Natural killer cell (primary cell): ENCODE results near the gene KCND2. TPM values are rescaled to one million over a fixed set of nuclear protein-coding genes. Genes with fewer than 3 reads are reported as not detected.

ENCODE experiments used
- ATAC-seq, 3 donors: fragments of 150-1000 bp in 2 of 3; fragments of 200-7000 bp in 1 of 3; cut with Tn5 transposase; 1 replicate in 1 of 3; 2 replicates in 2 of 3; pipeline ENCODE4 v1.10.0; 2021; ENCODE audit warnings: mild to moderate bottlenecking in 2 of 3, moderate library complexity in 2 of 3
- DNase-seq, 2 donors: peaks; one replicate each; pipeline versions ENCODE4 v3.0.0 to v3.0.0-alpha.2; 2013 to 2021; ENCODE audit warnings: mixed read lengths in 1 of 2
- H3K27ac ChIP-seq: one replicate; pipeline ENCODE4 v1.5.1; 2013; ENCODE audit warnings: mild to moderate bottlenecking, low read length
- H3K27me3 ChIP-seq: one replicate; pipeline ENCODE4 v1.6.1; 2013; ENCODE audit warnings: low read length; ENCODE audit not compliant: control insufficient read depth, insufficient read depth
- H3K36me3 ChIP-seq: one replicate; pipeline ENCODE4 v1.6.1; 2013; ENCODE audit warnings: low read length; ENCODE audit not compliant: control insufficient read depth, insufficient read depth
- H3K4me1 ChIP-seq: one replicate; pipeline ENCODE4 v1.6.1; 2013; ENCODE audit warnings: low read length; ENCODE audit not compliant: control insufficient read depth, insufficient read depth
- H3K4me3 ChIP-seq: one replicate; pipeline ENCODE4 v1.5.1; 2013; ENCODE audit warnings: low read length
- H3K9me3 ChIP-seq: one replicate; pipeline ENCODE4 v1.6.1; 2013; ENCODE audit warnings: low read length; ENCODE audit not compliant: control insufficient read depth, insufficient read depth
- H3K27ac Mint-ChIP-seq, 2 donors: one replicate each; pipeline ENCODE4 v1.8.0; 2022; ENCODE audit warnings: mild to moderate bottlenecking in 2 of 2, mixed read lengths in 2 of 2, moderate library complexity in 1 of 2
- H3K27me3 Mint-ChIP-seq, 2 donors: one replicate each; pipeline ENCODE4 v1.8.0; 2022; ENCODE audit warnings: low read depth in 2 of 2, mixed read lengths in 2 of 2
- H3K36me3 Mint-ChIP-seq: one replicate; pipeline ENCODE4 v1.8.0; 2022; ENCODE audit warnings: mixed read lengths
- H3K4me1 Mint-ChIP-seq, 2 donors: one replicate each; pipeline ENCODE4 v1.8.0; 2022; ENCODE audit warnings: mixed read lengths in 2 of 2
- H3K4me3 Mint-ChIP-seq: one replicate; pipeline ENCODE4 v1.8.0; 2022; ENCODE audit warnings: mild to moderate bottlenecking, moderate library complexity, mixed read lengths
- H3K9me3 Mint-ChIP-seq, 2 donors: one replicate each; pipeline ENCODE4 v1.8.0; 2022; ENCODE audit warnings: mixed read lengths in 2 of 2
- CTCF ChIP-seq: fragments of 200-600 bp; IDR thresholded peaks from one replicate; pipeline ENCODE4 v1.8.0; 2022; ENCODE audit warnings: antibody characterized with exemption
- WGBS: methylation state at CpG from one replicate; pipeline ENCODE4 v1.1.7; 2013; ENCODE audit warnings: missing lambda C conversion rate; ENCODE audit not compliant: insufficient coverage; 5-methylcytosine and 5-hydroxymethylcytosine counted together
- intact Hi-C: fragments of 100-400 bp; cut with micrococcal nuclease; formaldehyde crosslinking; loops from one replicate; pipeline ENCODE4 v1.14.2; 2022
- total RNA-seq, 4 donors: library from RNA; stranded (reverse); fragments of 120-200 nt in 1 of 4; gene quantifications; one replicate each; pipeline versions ENCODE4 v1.2.3 to v1.2.4, GENCODE V29; 2013 to 2022

Gene KCND2
- total RNA-seq, 3 donors from 2014 or later (not counting 1 experiment from before 2014, with no cell fraction given) = not detected

- intact Hi-C loops = no loop called here
- peaks cover 4% of the 10 kb centered on the region for H3K9me3 ChIP-seq
- H3K4me3 Mint-ChIP-seq = no peak overlapping the region
- H3K27ac Mint-ChIP-seq = no peak overlapping the region
- H3K27ac ChIP-seq = no peak overlapping the region
- no peaks in the 10 kb centered on the region for H3K36me3 ChIP-seq
- H3K27me3 Mint-ChIP-seq = no peaks in the 10 kb centered on the region
- H3K36me3 Mint-ChIP-seq = no peaks in the 10 kb centered on the region
- peaks cover 7 to 9% of the 10 kb centered on the region in 2 donors for H3K9me3 Mint-ChIP-seq
- no peaks in the 10 kb centered on the region for H3K4me1 ChIP-seq
- WGBS = 90% methylated on average over 2 of the region's 3 CpGs
- no peak for TF ChIP-seq CTCF
- no peaks in the 10 kb centered on the region for H3K27me3 ChIP-seq
- no peak for ATAC-seq
- no peak for DNase-seq
- H3K4me3 ChIP-seq = no peak overlapping the region
- no peaks in the 10 kb centered on the region for H3K4me1 Mint-ChIP-seq
Observed at GRCh38 chr7:120278773-120279172, 5.8 kb downstream of the KCND2 start.

- Mint-ChIP-seq H3K27me3 (no peaks in the 10 kb centered on the region), H3K4me1 (no peaks in the 10 kb centered on the region), H3K27ac (no peak overlapping the region), H3K4me3 (no peak overlapping the region), H3K9me3 (peaks cover 7 to 9% of the 10 kb centered on the region in 2 donors), H3K36me3 (no peaks in the 10 kb centered on the region)
- DNase-seq (no peak), ATAC-seq (no peak)
- Histone ChIP-seq H3K4me1 (no peaks in the 10 kb centered on the region), H3K27ac (no peak overlapping the region), H3K27me3 (no peaks in the 10 kb centered on the region), H3K36me3 (no peaks in the 10 kb centered on the region), H3K9me3 (no peaks in the 10 kb centered on the region), H3K4me3 (no peak overlapping the region)
- WGBS = 93% methylated on average over 2 of the region's 3 CpGs
- no peak for TF ChIP-seq CTCF
- intact Hi-C loops = no loop called here
Observed at GRCh38 chr7:120280743-120281142, 7.8 kb downstream of the KCND2 start.

GRCh38 chr7:120293027-120293426 is 20.1 kb downstream of the KCND2 start:
- peaks cover 8 to 9% of the 10 kb centered on the region in 2 donors for H3K9me3 Mint-ChIP-seq
- no peak overlapping the region for H3K27ac Mint-ChIP-seq
- DNase-seq = no peak
- Histone ChIP-seq H3K9me3 (no peaks in the 10 kb centered on the region), H3K27ac (no peak overlapping the region), H3K4me1 (no peaks in the 10 kb centered on the region), H3K27me3 (no peaks in the 10 kb centered on the region), H3K4me3 (no peak overlapping the region), H3K36me3 (no peaks in the 10 kb centered on the region)
- TF ChIP-seq CTCF = no peak
- no peaks in the 10 kb centered on the region for H3K36me3 Mint-ChIP-seq
- no peak overlapping the region for H3K4me3 Mint-ChIP-seq
- no peaks in the 10 kb centered on the region for H3K27me3 Mint-ChIP-seq
- no peak for ATAC-seq
- intact Hi-C loops = no loop called here
- H3K4me1 Mint-ChIP-seq = no peaks in the 10 kb centered on the region

GRCh38 chr7:120302190-120302589 is 29.2 kb downstream of the KCND2 start:
- TF ChIP-seq CTCF = no peak
- DNase-seq (no peak), ATAC-seq (no peak)
- Mint-ChIP-seq H3K36me3 (no peaks in the 10 kb centered on the region), H3K9me3 (peaks cover 2 to 5% of the 10 kb centered on the region in 2 donors), H3K27me3 (no peaks in the 10 kb centered on the region), H3K4me3 (no peak overlapping the region), H3K4me1 (no peaks in the 10 kb centered on the region), H3K27ac (no peak overlapping the region)
- no peaks in the 10 kb centered on the region for H3K9me3 ChIP-seq
- intact Hi-C loops = no loop called here
- no peaks in the 10 kb centered on the region for H3K27me3 ChIP-seq
- H3K27ac ChIP-seq = no peak overlapping the region
- H3K4me1 ChIP-seq = no peaks in the 10 kb centered on the region
- WGBS = 91% methylated on average over 6 of the region's 7 CpGs
- no peaks in the 10 kb centered on the region for H3K36me3 ChIP-seq
- no peak overlapping the region for H3K4me3 ChIP-seq
